ENCODE measurements around the gene INPP4A.

Gene INPP4A

GRCh38 chr2:98438190-98439133, 6.2 kb upstream of the INPP4A start:
- no peak for DNase-seq

DNA sequence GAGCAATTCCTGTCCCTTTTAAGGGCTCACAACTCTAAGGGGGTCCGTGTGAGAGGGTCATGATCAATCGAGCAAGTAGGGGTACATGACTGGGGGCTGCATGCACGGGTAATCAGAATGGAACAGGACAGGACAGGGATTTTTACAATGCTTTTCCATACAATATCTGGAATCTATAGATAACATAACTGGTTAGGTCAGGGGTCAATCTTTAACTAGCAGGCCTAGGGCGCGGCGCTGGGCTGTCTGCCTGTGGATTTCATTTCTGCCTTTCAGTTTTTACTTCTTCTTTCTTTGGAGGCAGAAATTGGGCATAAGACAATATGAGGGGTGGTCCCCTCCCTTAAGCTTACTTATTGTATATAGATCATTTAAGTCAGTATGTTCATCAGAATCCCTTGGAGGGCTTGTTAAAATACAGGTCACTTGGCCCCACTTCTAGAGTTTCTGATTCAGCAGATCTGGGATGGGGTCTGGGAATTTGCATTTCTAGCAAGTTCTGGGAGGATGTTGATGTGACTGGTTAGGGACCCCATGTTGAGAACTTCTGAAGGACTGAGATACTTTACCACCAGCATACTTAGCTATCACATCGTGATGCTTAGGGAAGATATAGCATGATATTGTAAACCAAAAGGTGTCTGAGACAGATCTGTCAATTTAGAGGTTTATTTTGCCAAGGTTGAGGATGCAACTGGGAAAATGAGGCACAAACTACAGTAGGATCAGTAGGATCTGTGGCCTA, 2.8 kb upstream of the INPP4A start:
- no peak for DNase-seq

DNA sequence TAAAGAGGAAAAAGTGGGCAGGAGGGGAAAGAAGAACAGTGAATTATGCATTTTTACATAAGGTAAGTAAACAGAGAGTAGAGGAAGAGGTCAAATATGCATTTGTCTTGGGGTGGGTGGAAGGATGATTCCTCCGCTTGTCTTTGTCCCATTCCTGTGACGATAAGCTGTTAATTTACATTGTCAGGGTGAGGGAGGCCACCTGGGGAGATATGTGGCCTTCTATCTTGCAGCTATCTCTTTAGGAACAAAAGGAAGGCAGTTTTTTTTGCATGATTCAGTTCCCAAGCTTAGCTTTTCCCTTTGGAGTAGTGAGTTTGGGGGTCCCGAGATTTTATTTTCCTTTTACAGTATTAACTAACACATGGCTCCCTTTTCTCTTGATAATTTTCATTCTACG, 2.2 kb upstream of the INPP4A start:
- no peak for DNase-seq

GRCh38 chr2:98445177-98445682, 572 bp downstream of the INPP4A start:
- no peak for DNase-seq

DNA sequence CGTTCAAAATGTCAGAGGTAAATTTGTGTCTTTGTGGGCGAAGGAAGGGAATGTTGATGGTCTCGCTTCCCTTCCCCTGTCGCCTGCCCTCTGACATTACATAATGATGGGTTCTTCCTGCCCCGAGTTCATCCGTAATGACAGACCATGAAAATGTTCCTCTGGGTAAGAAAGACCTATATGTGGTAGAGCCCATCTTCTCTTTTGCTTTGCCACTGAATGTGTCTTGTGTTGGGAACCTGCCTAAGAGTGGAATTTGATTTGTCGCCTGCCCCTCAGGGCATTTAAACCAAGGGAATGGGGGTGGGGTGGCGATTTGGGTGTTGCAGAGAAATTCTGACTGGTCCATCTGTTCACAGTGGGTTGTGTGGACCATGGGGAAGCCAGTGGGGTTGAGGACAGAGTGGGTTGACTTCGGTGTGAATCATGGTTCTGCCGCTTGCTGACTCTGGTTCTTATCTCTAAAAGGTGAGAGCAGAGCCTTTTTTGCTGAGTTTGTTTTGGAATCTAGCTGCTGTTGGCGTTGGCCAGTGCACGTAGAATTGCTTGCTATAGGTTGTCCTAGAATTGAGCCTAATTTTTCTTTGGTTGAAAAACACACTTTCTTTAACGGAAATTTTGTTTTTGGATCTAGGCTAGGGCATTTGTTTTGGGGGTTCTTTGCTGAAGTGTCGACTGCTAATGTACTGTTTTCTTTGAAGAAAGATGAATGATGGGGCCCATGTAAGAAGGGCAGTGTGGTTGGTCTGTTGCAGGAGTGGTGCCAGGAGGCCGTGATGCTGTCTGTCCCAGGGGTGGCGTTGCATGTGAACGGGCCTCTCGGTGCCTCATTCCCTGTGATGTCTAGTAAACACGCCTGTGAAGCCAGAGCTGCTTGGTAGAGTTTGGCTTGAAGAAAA, 1.3 kb downstream of the INPP4A start:
- peak in 1 of 2 donors; percentile 31 for DNase-seq

- no peak for DNase-seq
Observed at GRCh38 chr2:98446850-98447249, 2.2 kb downstream of the INPP4A start.

DNA sequence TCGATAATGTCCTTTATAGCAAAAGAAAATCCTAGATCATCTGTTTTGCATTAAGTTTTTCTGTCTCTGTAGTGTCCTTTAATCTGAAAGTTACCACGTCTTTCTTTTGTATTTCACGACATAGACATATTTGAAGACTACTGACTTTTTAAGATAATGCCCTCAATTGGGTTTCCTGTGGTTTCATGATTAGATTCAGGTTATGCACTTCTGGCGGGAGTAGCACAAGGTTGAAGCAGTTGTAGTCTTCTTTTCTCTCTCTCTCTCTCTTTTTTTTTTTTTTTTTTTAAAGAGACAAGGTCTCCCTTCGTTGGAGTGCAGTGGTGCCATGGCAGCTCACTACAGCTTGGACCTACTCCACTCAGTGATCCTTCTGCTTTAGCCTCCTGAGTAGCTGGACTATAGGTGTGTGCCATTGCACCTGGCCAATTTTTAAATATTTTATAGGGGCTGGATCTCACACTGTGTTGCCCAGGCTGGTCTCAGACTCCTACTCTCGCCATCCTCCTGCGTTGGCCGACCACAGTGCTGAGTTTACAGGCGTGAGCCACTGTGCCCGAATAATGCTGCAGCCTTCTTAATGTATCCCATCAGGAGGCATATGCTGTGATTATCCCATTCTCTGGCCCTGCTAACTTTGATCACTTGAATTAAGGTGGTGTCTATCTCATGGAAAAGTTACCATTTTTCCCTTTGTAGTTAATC, 3.9 kb downstream of the INPP4A start:
- no peak for DNase-seq

GRCh38 chr2:98452396-98453027, 7.9 kb downstream of the INPP4A start:
- no peak for DNase-seq

GRCh38 chr2:98453083-98453482, 8.4 kb downstream of the INPP4A start:
- DNase-seq: no peak

- no peak for DNase-seq
Observed at GRCh38 chr2:98453531-98453930, 8.9 kb downstream of the INPP4A start.

DNA sequence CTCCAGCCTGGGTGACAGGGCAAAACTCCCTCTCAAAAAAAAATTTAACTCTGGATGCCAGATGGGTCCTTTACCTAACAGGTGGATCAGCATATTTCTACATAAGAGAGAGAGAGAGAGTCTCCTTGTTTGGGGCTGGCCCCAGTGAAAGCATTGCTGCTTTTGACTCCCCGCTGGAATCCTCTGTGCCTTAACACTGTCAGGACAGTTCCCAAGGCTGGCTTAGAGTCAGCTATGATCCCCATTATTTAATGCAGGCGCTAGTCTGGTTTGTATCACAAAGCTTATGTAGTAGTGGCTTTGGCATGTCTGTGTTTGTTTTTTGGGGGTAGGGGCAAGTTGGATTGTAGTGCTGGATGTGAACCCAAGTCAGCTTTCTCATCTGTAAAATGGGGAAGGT, 9.4 kb downstream of the INPP4A start:
- DNase-seq: no peak

DNA sequence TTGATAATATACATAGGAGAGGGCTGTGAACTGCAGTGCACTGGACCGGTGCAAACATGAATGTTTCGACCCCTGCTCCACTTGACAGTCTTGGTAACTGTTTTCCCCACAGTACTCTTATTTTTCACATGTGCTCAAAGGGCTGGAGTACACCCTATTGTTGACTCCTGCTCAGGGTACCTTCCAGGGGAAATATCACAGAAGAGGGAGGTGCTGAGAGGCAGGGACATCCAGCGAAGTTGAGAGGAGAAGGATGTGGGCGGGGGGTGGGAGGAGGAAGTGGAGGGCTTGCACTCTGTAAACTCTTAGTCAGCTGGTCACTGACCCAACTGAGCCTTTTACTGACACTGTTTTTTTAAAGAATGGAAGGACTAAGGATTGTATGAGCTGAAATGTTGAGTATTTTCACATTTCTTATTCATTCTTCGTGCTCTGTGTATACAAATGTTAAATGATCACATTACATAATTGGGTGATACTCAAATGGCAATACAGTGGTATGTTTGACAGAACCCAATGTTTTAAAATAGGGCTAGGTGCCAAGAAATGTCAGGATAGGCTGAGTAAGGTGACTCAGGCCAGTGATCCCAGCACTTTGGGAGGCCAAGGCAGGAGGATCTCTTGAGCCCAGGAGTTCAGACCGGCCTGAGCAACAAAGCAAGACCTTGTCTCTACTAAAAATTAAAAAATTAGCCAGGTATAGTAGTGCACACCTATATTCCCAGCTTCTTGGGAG, 10.0 kb downstream of the INPP4A start:
- DNase-seq: peak; percentile 70 to 83

DNA sequence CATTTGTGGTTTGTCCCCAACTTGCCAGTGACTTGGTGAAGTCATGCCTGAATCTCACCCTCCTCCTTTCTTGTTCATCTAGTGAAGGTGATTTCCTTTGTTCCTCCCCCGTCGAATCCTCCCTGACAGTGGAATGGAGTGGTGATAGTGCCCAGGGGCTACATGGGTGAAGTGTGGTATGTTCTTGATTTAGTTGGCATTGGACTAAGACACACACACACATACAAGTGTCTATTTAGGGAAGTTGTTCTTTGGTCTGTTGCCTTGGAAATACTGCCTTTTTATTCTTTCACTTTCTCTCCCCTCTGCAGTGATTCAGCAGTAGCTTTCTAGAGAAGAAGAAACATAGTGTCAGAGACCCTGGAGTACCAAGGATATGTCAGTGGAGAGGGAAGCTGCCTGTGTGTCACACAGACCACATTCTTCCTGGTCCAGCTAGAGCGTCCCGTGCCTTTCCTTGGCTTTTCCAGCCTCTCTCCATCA, 10.9 kb downstream of the INPP4A start:
- DNase-seq: peak; percentile 74 to 86

- no peak for DNase-seq
Observed at GRCh38 chr2:98457045-98457696, 12.5 kb downstream of the INPP4A start.

- no peak for DNase-seq
Observed at GRCh38 chr2:98458207-98458606, 13.5 kb downstream of the INPP4A start.

- DNase-seq: no peak
Observed at GRCh38 chr2:98458667-98459380, 14.2 kb downstream of the INPP4A start.

DNA sequence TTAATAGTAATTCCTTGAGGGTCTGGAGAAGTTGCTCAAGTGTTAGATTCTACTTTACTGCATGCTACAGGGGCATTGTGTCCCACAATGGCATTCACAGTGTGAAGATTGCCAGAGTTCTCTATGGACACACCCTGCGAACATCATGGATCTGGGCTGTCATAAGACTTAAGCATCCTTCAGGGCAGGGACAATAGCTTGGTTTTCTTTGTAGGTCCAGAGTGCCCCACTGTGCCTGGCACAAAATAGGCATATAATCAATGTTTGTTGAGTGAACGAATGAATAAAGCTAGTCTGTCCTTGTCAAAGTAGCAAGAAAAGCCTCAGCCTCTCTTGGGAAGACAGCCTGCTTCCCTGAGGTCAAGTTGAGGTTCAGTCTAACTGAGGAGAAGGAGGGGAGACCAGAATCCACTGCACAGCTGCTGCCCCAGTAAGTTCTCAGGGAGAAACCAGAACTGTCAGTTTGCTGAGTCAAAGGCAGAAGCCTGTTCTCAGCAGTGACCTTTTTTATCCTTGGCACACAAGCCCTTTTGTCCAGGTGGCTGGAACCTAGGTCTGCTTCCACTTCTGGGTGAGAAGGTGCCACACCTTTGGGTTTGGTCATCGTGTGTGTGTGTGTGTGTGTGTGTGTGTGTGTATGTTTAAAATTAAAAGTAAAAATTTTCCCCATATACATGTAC, 15.0 kb downstream of the INPP4A start:
- DNase-seq: no peak

DNA sequence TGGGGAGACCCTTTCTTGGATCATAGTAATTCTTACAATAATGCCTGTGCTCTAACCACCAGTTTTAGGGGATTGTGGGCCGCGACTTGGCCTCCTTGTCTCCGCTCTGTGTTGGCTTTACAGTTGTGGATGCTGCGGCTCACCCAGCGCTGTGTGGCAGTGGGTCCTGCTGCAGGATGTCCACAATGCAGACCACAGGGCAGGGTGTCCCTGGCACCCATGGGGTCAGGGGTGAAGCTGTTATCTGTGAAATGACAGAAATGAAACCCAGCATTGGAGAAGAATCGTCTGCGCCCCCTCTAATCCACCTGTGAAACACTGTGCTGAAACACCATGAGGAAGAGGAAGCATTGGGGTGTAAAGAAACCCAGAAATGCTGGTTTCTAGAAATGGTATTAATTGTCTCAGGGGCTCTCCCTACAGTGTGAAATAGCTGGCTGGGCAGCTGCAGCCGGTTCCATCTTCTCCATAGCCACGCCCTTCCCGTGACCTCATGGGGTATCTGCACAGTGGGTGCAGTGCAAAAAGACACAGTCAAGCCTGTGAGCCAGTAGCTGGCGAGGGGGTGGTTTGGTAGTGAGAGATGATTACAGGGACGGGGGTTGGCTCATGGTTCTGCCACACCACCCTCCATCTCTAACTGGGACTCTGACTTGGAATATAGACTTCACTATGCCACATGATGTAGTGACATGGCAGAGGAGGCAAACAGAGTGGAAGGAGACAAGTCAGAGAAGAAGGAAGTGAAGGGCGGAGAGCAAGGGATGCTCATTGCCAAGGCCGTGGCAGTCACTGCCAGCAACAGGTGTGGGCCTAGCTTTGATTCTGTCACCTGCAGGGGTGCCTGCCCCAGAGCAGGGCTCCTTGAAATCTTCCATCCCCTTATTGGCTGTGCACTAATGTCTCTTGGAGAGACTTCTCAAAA, 16.2 kb downstream of the INPP4A start:
- DNase-seq: peak; percentile 46 to 56
